AG09309 (cell line): ENCODE data around the gene DCTN3.
"Not testable (repeated sequence)": the region's sequence is repeated elsewhere in the genome, so short reads cannot be mapped to it uniquely, and the experiment has no call there.

ENCODE experiments used
- DNase-seq: peaks from one replicate; pipeline ENCODE4 v3.0.0-alpha.2; 2010; ENCODE audit warnings: low read depth
- H3K4me3 ChIP-seq: 2 replicates; pipeline ENCODE4 v1.5.1; 2011; ENCODE audit warnings: mild to moderate bottlenecking, low read depth, low read length, moderate library complexity; ENCODE audit not compliant: control insufficient read depth
- CTCF ChIP-seq: IDR thresholded peaks from 2 replicates; pipeline ENCODE4 v1.5.1; 2011; ENCODE audit warnings: mild to moderate bottlenecking, low read depth, low read length, inconsistent platforms; ENCODE audit not compliant: insufficient read depth, control insufficient read depth; ENCODE audit errors: missing control alignments

DCTN3 gene

GRCh38 chr9:34647651-34648050, 27.4 kb upstream of the DCTN3 start:
- H3K4me3 ChIP-seq: peak overlapping the region; percentile 76
- DNase-seq: no peak
- TF ChIP-seq CTCF: no peak

- peak overlapping the region; percentile 76 for H3K4me3 ChIP-seq
- no peak for TF ChIP-seq CTCF
- no peak for DNase-seq
Measured at GRCh38 chr9:34647084-34647403, 26.7 kb upstream of the DCTN3 start.

- TF ChIP-seq CTCF: peak; percentile 58
- peak; percentile 46 for DNase-seq
- H3K4me3 ChIP-seq: peak within 1 kb of the TSS; percentile 76
Measured at GRCh38 chr9:34646211-34647083, 26.2 kb upstream of the DCTN3 start, which contains the start of gene GALT. GALT (plus strand) TSS chr9:34646675; CDS start chr9:34646705, 30 bp downstream.

- TF ChIP-seq CTCF: no peak
- no peak overlapping the region for H3K4me3 ChIP-seq
- DNase-seq: no peak
Measured at GRCh38 chr9:34644766-34645314, 24.5 kb upstream of the DCTN3 start.

GRCh38 chr9:34642679-34643078, 22.4 kb upstream of the DCTN3 start:
- H3K4me3 ChIP-seq: no peak overlapping the region
- TF ChIP-seq CTCF: no peak
- DNase-seq: no peak

GRCh38 chr9:34639322-34639721, 19.0 kb upstream of the DCTN3 start:
- not testable (repeated sequence) for H3K4me3 ChIP-seq, DNase-seq

GRCh38 chr9:34638138-34638445, 17.8 kb upstream of the DCTN3 start:
- H3K4me3 ChIP-seq: peak overlapping the region; percentile 93
- no peak for TF ChIP-seq CTCF
- DNase-seq: no peak
